ENCODE measurements around the gene KCNN2.
"Not testable (repeated sequence)": the region's sequence is repeated elsewhere in the genome, so short reads cannot be mapped to it uniquely, and the experiment has no call there.

Gene KCNN2

GRCh38 chr5:114430532-114430931, 68.7 kb downstream of the KCNN2 start:
- no peaks in the 10 kb centered on the region for H3K36me3 ChIP-seq (ENCODE audit: control insufficient read depth in 1 of 2, insufficient read depth in 2 of 2, low read length in 2 of 2)
- H3K4ac ChIP-seq (ENCODE audit: low read depth, low read length) = no peak overlapping the region
- no peak overlapping the region for H3K18ac ChIP-seq (ENCODE audit: low read length)
- H3K79me2 ChIP-seq (ENCODE audit: control insufficient read depth, insufficient read depth, low read length, poor library complexity) = no peaks in the 10 kb centered on the region
- H2AK5ac ChIP-seq (ENCODE audit: low read length) = no peak overlapping the region
- H3K14ac ChIP-seq (ENCODE audit: low read length) = no peak overlapping the region
- no peak overlapping the region for H3K4me2 ChIP-seq (ENCODE audit: low read length)
- H3K9me3 ChIP-seq (ENCODE audit: insufficient read depth, low read depth, low read length) = no peaks in the 10 kb centered on the region
- DNase-seq = no peak
- no peak overlapping the region for H4K8ac ChIP-seq (ENCODE audit: low read depth, low read length)
- H3K23ac ChIP-seq (ENCODE audit: low read length) = no peak overlapping the region
- H3K27ac ChIP-seq (ENCODE audit: low read depth, low read length) = no peak overlapping the region
- no peaks in the 10 kb centered on the region for H3K27me3 ChIP-seq (ENCODE audit: insufficient read depth, low read length)
- H2AFZ ChIP-seq (ENCODE audit: insufficient read depth, low read length, poor library complexity) = no peak overlapping the region
- H3K4me3 ChIP-seq (ENCODE audit: low read depth, low read length) = no peak overlapping the region
- H3K9ac ChIP-seq (ENCODE audit: low read length) = no peak overlapping the region
- no peak overlapping the region for H2BK5ac ChIP-seq (ENCODE audit: low read depth, low read length, poor library complexity)
- no peaks in the 10 kb centered on the region for H3K4me1 ChIP-seq (ENCODE audit: control insufficient read depth in 1 of 2, insufficient read depth in 2 of 2, low read length in 2 of 2)
- H3K79me1 ChIP-seq (ENCODE audit: low read length) = no peaks in the 10 kb centered on the region
- H2BK120ac ChIP-seq (ENCODE audit: insufficient read depth, low read length, poor library complexity) = no peak overlapping the region
- H4K12ac ChIP-seq (ENCODE audit: low read depth, low read length) = no peak overlapping the region
- no peak overlapping the region for H4K91ac ChIP-seq (ENCODE audit: low read depth, low read length)
- no peak overlapping the region for H2BK12ac ChIP-seq (ENCODE audit: low read length)

DNA sequence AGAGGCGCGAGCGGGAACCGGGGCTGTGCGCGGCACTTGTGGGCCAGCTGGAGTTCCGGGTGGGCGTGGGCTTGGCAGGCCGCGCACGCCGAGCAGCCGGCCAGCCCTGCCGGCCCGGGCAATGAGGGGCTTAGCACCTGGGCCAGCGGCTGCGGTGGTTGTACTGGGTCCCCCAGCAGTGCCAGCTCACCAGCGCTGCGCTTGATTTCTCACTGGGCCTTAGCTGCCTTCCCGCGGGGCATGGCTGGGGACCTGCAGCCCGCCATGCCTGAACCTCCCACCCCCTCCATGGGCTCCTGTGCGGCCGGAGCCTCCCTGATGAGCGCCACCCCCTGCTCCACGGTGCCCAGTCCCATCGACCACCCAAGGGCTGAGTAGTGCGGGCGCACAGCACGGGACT, 70.8 kb downstream of the KCNN2 start:
- not testable (repeated sequence) for H2BK5ac ChIP-seq (ENCODE audit: low read depth, low read length, poor library complexity); H3K4me1 ChIP-seq (ENCODE audit: control insufficient read depth in 1 of 2, insufficient read depth in 2 of 2, low read length in 2 of 2); H3K4ac ChIP-seq (ENCODE audit: low read depth, low read length); H3K9ac ChIP-seq (ENCODE audit: low read length); H3K27me3 ChIP-seq (ENCODE audit: insufficient read depth, low read length); DNase-seq; H3K14ac ChIP-seq (ENCODE audit: low read length); H2BK12ac ChIP-seq (ENCODE audit: low read length); H4K91ac ChIP-seq (ENCODE audit: low read depth, low read length); H3K36me3 ChIP-seq (ENCODE audit: control insufficient read depth in 1 of 2, insufficient read depth in 2 of 2, low read length in 2 of 2); H2AFZ ChIP-seq (ENCODE audit: insufficient read depth, low read length, poor library complexity); H3K79me2 ChIP-seq (ENCODE audit: control insufficient read depth, insufficient read depth, low read length, poor library complexity); H3K18ac ChIP-seq (ENCODE audit: low read length); H3K79me1 ChIP-seq (ENCODE audit: low read length); H3K9me3 ChIP-seq (ENCODE audit: insufficient read depth, low read depth, low read length); H3K23ac ChIP-seq (ENCODE audit: low read length); H4K8ac ChIP-seq (ENCODE audit: low read depth, low read length); H3K4me2 ChIP-seq (ENCODE audit: low read length); H2BK120ac ChIP-seq (ENCODE audit: insufficient read depth, low read length, poor library complexity); H3K4me3 ChIP-seq (ENCODE audit: low read depth, low read length); H2AK5ac ChIP-seq (ENCODE audit: low read length); H3K27ac ChIP-seq (ENCODE audit: low read depth, low read length); H4K12ac ChIP-seq (ENCODE audit: low read depth, low read length)
- no CpG with 5 or more reads among the region's 30 CpGs for WGBS (ENCODE audit: extremely low coverage, insufficient coverage, insufficient read length)

- Histone ChIP-seq H2BK12ac (ENCODE audit: low read length) (no peak overlapping the region), H2AK5ac (ENCODE audit: low read length) (no peak overlapping the region), H3K23ac (ENCODE audit: low read length) (no peak overlapping the region), H4K8ac (ENCODE audit: low read depth, low read length) (no peak overlapping the region), H3K4me2 (ENCODE audit: low read length) (no peak overlapping the region), H4K91ac (ENCODE audit: low read depth, low read length) (no peak overlapping the region), H3K4me1 (ENCODE audit: control insufficient read depth in 1 of 2, insufficient read depth in 2 of 2, low read length in 2 of 2) (no peaks in the 10 kb centered on the region), H3K36me3 (ENCODE audit: control insufficient read depth in 1 of 2, insufficient read depth in 2 of 2, low read length in 2 of 2) (no peaks in the 10 kb centered on the region), H2AFZ (ENCODE audit: insufficient read depth, low read length, poor library complexity) (no peak overlapping the region), H3K79me1 (ENCODE audit: low read length) (no peaks in the 10 kb centered on the region), H3K4me3 (ENCODE audit: low read depth, low read length) (no peak overlapping the region), H4K12ac (ENCODE audit: low read depth, low read length) (no peak overlapping the region), H2BK120ac (ENCODE audit: insufficient read depth, low read length, poor library complexity) (no peak overlapping the region), H3K79me2 (ENCODE audit: control insufficient read depth, insufficient read depth, low read length, poor library complexity) (no peaks in the 10 kb centered on the region), H3K4ac (ENCODE audit: low read depth, low read length) (no peak overlapping the region), H3K27ac (ENCODE audit: low read depth, low read length) (no peak overlapping the region), H3K9ac (ENCODE audit: low read length) (no peak overlapping the region), H3K9me3 (ENCODE audit: insufficient read depth, low read depth, low read length) (no peaks in the 10 kb centered on the region), H3K14ac (ENCODE audit: low read length) (no peak overlapping the region), H2BK5ac (ENCODE audit: low read depth, low read length, poor library complexity) (no peak overlapping the region), H3K18ac (ENCODE audit: low read length) (no peak overlapping the region), H3K27me3 (ENCODE audit: insufficient read depth, low read length) (no peaks in the 10 kb centered on the region)
- WGBS (ENCODE audit: extremely low coverage, insufficient coverage, insufficient read length) = no CpG with 5 or more reads among the region's 5 CpGs
- peak in 1 of 2 donors; percentile 23 for DNase-seq
Observed at GRCh38 chr5:114434396-114435219, 72.7 kb downstream of the KCNN2 start.

DNA sequence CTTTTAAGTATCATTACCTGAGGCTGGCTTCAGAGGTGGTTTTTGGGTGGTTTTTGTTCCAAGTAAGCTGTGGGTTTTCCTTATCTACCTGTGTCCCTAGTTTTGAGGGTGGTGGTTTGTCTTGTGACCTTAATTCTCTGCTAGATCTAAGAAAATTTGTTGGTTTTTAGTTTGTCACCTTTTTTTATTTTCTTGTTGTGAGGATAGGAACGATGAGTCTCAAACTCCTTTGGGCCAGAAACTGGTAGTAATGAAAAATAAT, 73.3 kb downstream of the KCNN2 start:
- Histone ChIP-seq H3K23ac (ENCODE audit: low read length) (no peak overlapping the region), H3K27me3 (ENCODE audit: insufficient read depth, low read length) (no peaks in the 10 kb centered on the region), H3K9ac (ENCODE audit: low read length) (no peak overlapping the region), H3K79me1 (ENCODE audit: low read length) (no peaks in the 10 kb centered on the region), H3K79me2 (ENCODE audit: control insufficient read depth, insufficient read depth, low read length, poor library complexity) (no peaks in the 10 kb centered on the region), H3K4ac (ENCODE audit: low read depth, low read length) (no peak overlapping the region), H2BK120ac (ENCODE audit: insufficient read depth, low read length, poor library complexity) (no peak overlapping the region), H3K14ac (ENCODE audit: low read length) (no peak overlapping the region), H4K91ac (ENCODE audit: low read depth, low read length) (no peak overlapping the region), H3K4me1 (ENCODE audit: control insufficient read depth in 1 of 2, insufficient read depth in 2 of 2, low read length in 2 of 2) (no peaks in the 10 kb centered on the region), H3K27ac (ENCODE audit: low read depth, low read length) (no peak overlapping the region), H4K8ac (ENCODE audit: low read depth, low read length) (no peak overlapping the region), H3K9me3 (ENCODE audit: insufficient read depth, low read depth, low read length) (no peaks in the 10 kb centered on the region), H2BK5ac (ENCODE audit: low read depth, low read length, poor library complexity) (no peak overlapping the region), H3K4me3 (ENCODE audit: low read depth, low read length) (no peak overlapping the region), H2BK12ac (ENCODE audit: low read length) (no peak overlapping the region), H2AFZ (ENCODE audit: insufficient read depth, low read length, poor library complexity) (no peak overlapping the region), H2AK5ac (ENCODE audit: low read length) (no peak overlapping the region), H3K4me2 (ENCODE audit: low read length) (no peak overlapping the region), H3K36me3 (ENCODE audit: control insufficient read depth in 1 of 2, insufficient read depth in 2 of 2, low read length in 2 of 2) (no peaks in the 10 kb centered on the region), H4K12ac (ENCODE audit: low read depth, low read length) (no peak overlapping the region), H3K18ac (ENCODE audit: low read length) (no peak overlapping the region)
- DNase-seq = no peak
- no CpG with 5 or more reads among the region's 1 CpG for WGBS (ENCODE audit: extremely low coverage, insufficient coverage, insufficient read length)
